Stimulated activated CD8-positive, alpha-beta memory T cell treated with anti-CD3 and anti-CD28 coated beads, Interleukin-7, amount 100 ng/mL, for 24 hours (primary cell): ENCODE results near the gene PLEKHA6.
"Not testable (repeated sequence)": the region's sequence is repeated elsewhere in the genome, so short reads cannot be mapped to it uniquely, and the experiment has no call there.

Source experiments
- DNase-seq: peaks from one replicate; pipeline ENCODE4 v3.0.0-alpha.2; 2020; ENCODE audit warnings: low read depth

Gene PLEKHA6

DNA sequence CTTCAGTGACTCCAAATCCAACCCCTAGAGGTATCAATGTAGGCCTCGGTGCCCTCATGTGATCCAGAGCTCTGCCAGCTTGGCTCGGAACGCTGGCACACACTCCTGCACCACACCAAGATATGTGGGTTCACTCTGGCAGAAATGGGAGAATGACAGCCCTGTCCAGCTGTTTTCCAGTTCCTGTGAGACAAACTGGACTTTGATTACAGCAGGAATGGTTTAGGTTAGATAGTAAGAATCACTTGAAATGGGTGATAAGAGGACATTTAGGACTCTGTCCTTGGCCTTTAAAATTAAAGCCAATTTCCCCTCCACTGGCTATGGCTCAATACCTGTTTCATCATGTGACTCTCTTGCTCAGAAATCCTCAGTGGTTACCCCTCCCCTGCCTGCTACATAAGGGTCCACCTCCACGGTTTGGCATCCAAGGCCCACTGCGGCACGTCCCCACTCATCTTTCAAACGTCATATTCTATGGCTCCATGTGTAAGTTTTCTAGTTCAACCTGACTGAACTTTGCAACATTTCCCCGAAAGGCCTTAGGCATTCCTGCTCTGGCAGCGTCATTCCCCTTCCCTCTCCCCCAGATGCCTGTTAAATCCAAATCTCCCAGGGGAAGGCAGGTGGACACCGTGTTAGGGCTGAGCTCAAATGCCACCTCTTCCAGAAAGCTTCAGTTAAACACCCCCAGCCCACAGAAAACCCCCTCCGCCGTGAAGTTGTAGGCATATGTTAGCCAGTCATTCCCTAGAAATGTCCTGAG lies 44.7 kb downstream of the PLEKHA6 start:
- no peak for DNase-seq

DNA sequence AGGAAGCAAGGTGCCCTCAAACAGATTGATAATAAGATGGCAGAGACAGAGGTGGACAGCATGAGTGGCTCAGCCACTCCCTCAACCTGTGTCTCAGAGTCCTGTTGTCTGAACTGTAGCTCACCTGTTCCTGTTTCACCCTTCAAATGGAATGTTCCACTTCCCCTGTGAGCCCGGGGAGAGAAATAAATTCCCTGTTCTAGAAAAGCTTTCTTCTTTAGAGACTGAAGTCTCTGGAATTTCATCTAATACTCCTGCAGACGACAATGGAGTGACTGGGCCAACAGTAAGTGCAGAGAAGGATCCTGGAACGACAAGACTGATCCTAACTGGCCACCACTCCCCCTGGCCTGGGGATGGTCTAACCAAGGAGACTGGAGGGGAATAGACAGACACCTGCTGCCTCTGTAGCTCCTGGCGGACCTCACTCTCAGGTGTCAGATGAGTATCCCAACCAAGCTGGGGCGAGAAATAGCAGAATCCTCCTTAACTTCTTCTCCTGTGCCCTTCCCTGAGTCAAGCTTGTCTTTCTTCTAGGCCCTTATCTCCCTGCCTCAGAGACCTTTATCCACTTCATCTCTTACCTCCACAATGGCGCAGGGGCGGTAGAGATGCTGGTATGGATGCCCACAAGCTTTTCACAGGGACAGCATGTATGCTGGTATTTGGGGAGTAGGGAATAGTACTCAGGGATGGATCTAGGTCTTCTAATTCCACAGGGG lies 45.4 kb downstream of the PLEKHA6 start:
- DNase-seq: no peak

DNA sequence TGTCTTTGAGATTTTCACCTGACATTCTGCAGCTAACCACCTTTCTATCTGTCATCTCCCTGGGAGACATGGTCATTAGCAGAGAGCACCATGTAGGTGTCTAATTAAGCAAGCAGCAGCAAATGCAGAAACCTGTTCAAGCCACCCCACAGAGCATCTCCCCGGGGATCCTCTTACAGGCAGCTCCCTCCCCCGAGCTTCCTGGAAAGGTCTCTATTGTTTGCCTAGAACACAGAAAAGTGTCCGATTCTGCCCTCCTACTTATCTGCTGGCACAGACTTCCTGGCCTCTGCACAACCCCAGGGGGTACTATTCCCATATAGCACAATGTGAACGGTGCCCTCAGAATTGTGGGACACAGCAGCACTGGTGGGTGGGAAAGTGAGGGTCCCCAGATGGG lies 46.1 kb downstream of the PLEKHA6 start:
- DNase-seq: no peak

DNA sequence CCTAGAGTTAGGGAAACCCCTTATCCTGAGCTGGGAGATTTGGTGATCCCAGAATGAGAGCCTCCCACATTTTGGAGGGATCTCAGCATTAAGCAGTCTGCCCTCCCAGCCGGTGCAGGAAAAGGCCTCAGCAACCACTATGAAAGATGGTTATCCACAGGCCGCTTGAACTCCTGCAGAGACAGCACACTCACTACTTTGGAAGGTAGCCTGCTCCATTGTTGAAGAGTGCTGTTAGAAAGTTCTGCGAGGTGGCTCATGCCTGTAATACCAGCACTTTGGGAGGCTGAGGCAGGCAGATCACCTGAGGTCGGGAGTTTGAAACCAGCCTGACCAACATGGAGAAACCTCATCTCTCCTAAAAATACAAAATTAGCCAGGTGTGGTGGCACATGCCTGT lies 48.8 kb downstream of the PLEKHA6 start:
- DNase-seq: not testable (repeated sequence)

DNA sequence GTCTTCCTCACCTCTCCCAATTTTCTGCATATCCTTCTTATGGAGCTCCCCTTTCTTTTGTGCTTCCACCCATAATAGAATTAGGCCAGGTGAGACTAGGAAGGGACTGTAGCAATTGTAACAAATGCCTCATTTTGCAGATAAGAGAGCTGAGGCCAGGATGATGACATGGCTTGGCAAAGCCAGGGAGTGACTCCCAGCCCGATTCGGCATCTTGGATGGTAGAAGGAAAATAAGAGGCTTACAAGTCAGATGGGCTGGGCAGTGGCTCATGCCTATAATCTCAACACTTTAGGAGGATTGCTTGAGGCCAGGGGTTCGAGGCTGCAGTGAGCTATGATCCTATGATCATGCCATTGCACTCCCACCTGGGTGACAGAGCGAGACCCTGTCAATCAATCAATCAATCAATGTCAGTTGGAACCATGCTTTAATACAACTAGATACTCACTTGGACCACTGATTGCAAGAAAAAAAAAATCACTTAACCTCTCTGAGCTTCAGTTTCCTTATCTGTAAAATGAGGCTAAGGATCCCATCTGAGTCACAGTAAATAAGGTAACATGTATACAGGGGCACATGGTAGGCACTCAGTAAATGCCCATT lies 51.6 kb downstream of the PLEKHA6 start:
- no peak for DNase-seq

DNA sequence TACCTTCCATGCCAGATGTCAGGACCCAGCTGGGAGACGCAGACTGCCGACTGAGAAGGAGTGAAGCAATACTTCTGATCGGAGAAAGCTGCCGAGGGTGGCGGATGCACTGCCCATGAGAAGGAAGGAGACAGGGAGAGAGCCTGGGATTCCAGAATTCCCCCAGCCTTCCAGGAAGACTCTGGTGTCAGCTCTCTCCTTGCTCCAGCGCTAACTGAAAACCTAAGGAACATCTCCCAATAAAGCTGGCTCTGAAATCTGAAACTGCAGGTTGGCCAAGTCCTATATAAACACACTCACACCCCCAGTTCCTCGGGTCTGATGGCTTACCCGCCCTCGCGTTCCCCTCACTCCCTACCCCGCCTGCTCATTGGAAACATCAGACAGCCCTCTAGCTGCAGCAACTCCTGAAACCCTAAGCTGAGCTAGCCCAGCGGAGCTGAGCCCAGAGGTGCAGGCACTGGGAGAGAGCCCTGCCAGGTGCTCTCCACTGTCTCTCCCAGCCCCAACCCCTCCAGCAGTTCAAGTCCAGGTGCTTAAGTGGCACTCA lies 52.3 kb downstream of the PLEKHA6 start:
- no peak for DNase-seq

DNA sequence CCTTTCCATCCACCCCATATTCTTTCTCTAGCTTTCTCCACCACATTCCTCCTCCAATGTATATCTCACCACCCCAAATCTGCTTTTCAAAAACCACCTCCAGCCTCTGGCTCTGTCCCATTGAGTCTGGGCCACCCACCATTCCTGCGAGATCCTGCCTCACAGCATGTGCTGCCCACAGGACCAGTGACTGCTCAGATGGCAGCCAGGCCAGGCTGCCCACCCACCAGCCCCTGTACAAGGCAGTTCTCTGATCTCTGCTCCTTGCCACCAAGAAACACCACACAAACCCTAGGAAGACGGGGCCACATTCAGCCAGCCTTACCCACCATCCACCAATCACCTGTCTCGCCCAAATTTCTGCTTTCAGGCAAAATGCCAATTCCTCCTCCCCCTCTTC lies 53.7 kb downstream of the PLEKHA6 start:
- DNase-seq: no peak

DNA sequence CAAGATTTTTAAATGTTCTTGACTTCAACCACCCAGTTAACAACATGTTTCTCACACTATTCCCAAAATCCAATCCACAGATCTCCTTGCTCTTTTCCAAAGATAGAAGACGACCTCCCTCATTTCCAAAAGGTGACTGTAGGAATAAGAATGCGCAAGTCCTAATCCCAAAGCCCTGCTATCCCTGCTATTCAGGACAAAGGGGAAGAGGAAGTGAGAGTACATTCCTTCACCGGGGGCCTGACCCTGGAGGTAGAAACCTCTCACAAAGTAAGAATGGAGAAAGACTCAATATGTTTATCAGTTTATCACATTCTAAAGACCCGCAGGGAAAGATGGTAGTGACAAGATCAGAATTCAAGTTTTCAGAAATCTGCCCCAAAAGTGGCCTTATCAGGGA lies 55.7 kb downstream of the PLEKHA6 start:
- no peak for DNase-seq

DNA sequence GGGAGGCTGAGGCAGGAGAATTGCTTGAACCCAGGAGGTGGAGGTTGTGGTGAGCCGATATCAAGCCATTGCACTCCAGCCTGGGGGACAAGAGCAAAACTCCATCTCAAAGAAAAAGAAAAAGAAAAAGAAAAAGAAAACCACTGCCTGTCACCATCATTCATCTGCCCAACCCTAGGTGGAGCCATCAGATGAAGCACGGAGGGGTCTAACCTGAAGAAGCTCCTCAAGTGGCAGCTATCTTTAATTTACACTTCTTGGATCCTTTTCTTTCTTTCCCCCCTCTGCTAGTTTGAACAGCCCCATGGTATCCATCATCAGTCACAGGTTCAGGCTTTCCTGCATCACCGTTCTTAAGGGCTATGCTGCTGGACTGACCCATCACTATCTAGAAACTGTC lies 57.0 kb downstream of the PLEKHA6 start:
- DNase-seq: no peak

DNA sequence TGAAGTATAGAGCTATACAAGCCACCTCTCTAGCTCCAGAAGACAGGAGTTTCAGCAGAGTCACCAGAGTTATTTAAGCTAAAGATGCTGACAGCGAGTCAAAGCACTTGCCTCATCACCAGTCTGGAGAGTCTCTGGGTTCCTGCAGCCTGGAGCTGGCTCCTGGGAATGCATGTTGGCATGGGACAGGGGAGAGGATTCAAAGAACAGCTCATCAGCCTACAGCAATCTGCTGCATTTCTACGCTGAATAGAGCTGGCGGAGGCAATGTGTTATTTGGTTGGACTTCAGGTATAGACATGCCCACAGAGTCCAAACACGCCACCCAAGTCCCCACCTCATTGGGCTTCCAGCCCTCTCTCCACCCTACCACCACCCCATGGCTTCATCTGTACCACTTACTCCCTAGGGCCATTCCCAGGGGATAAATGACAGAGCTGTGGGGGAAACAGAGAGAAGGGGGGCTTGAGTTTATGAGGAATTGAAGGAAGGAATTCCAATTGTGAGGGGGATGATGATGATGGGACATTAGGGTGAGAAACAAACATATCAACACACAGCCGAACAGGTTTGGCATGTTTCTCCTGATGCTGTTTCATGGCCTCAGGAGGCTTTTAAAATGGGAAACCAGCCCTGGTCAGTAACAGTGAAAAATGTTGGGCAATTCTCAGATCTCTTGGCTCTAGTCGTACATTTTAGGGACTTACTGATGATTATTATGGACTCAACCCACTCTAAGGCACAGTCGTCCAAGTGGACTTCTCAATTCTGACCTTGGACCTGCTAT lies 58.4 kb downstream of the PLEKHA6 start:
- no peak for DNase-seq

DNA sequence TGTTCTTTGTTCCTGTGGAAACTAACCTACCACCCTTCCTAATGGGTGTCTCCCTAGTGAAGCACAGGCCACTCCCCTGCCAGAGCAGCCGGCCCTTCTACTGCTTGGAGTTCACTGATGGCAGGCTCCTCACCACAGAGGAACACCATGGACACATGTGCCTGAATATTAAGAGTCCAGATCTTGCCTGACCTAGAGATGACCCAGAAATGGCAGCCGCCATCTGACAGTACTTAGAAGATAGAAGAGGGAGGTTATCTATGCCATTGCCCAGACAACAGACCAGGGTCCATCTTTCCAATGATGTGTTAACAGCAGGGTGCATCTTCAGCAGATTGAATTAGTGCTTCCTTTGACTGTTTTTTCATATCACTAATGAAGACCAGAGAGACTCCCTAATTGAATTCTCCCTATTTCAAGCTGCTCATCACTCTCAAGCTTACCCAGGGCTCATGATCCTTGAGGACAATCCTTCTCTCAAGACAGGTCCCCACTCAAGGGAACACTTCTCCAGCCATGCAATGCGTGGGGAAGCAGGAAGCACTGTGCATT lies 59.8 kb downstream of the PLEKHA6 start:
- no peak for DNase-seq

DNA sequence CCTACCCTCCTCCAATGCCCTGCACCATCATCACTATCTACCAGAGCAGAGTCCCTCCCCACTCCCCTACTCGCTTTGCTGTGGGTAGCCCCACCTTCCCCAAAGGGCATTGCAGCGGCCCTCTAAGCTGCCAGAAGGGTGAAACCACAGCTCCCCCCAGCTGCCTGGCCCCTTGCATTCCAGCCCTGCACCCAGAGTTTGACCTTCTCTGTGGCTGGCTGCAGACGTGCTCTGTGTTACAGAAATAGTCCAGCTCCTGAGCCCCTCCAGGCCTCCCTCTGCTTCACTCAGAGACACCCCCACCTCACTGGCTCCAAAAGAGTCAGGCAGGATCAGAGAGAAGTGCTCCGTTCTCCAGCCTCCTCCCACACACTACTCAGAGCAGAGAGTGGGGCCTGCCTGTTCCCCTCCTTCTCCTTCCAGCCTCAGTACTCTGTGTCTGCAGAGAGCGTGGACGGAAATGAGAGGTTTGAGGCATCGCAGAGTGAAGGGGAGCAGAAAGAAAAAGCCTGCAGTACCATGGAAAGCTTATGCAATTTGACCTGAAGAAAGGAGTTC lies 63.2 kb downstream of the PLEKHA6 start:
- DNase-seq: no peak

DNA sequence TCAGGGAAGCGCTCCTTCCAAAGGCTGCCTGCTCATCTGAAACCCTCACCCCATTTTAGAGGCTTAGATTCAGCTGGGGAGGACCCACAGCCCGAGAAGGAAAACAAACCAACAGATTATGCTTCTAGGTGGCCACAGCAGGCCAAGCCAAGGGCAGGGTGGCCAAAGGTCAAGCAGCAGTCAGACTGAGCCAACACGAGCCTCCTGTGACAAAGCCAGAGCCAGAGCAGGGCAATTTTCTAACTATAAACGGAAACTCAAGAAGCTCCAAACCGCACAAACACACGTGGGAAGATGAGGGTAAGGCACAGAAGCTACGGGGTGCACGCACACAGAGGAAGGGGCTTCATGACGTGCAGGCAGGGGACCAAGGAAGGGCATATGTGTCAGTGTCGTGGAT lies 64.1 kb downstream of the PLEKHA6 start:
- DNase-seq: no peak

DNA sequence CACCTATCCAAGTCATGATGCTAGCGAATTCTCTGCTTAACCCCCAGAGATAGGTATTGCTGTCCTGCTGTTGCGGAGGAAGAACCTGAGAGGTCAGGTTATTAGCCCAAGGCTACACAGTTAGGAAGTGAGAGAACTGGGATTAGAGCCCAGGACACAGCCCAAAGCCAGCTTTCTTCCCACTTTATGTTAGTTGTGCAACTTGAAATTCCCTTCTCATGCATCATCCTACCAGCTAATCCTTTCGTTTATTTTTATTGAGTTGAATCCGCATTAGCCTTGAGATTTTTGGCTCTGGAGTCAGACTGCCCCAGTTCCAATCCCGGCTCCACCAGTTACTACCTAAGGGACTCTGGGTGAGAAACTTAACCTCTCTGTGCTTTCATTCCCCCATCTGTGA lies 65.4 kb downstream of the PLEKHA6 start:
- no peak for DNase-seq

DNA sequence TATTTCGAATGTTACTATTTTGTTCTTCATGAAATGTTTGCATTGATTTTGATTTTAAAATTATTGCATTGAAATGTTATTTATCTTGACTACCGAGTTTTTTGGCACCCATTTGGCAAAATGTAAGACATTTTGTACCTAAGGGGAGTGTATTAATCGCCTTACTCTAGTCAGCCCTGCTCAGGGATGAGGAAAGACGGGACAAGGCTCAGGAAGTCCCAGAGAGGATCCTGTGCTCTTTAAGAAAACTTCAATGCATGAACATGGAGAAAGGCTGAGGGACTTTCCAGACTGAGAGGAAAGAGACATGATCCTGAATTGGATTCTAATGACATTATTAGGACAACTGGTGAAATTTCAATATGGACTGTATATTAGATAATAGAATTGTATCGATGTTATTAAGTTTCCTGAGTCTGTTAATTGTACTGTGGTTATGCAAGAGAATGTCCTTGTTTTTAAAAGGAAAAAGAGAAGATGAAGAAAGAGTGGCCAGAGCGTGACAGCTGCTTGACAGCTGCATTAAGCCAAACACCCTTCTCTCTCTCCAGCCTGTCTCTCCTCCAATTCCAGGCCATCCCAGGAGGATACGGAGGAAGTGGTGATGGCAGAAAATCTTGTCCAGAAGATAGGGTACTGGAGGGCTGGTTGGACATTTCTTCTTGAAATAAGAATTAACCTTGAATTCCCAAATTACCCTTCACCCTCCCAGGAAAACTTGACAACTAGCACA lies 66.0 kb downstream of the PLEKHA6 start:
- DNase-seq: no peak

DNA sequence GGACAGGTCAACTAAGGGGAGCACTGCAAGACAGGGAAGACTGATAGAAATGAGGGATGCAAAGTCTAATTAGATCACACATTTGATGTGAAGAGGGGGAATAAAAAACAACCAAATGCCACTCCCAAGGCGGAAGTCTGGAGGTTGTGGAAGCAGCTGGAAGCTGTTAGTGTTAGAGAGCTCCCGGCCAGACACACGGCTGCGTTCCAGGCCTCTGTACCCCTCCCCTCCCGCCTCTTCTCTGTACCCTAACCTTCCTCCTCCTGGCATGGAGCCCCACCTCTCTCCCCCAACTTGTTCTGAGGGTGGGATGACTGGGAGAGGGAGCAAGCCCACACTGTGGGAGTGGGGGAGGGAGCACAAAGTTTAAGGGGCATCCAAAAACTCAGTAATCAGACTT lies 67.0 kb downstream of the PLEKHA6 start:
- DNase-seq: no peak

DNA sequence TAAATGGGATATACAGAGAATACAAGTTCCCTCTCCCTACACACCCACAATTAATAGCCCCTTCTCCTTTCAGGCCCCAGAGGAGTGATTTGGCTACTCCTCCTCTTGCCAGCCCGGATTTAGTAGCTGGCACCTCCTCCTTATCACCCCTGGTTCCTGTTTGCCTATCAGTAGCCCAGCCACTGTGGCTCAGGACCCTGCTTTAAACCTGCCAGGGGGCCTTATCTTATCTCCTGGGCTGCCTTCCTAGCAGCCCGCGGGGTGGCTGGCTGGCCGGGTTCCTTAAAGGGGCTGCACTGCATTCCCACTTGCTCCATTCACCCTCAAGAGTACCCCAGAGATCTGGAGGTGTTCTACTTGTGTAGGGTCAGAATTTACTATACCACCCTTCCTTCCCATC lies 70.4 kb downstream of the PLEKHA6 start:
- DNase-seq: no peak

DNA sequence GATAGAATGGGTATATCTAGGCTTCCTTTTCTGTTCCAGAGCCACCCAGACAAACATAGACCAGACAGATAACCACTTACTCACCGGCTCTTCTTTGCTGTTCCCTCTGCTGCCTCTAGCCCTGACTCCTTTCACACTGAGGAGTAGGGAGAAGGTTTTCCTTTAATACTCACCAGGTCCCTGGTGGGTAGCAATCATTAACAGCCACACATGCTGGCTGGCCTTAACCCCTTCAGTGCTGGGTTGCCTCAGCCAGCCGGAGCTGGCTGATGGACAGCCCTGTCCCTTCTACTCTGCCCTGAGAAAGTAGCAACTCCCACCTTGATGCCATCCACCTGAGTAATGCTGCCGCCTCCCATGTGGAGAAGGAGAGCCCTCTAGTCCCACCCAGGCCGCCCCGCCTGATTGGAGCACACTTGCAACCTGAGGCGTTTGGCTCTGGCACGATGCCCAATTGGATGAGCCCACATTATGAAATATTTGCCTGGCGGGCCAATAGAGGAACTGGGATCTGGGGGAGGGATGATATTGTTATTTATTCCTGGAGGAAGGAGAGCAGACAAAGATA lies 71.6 kb downstream of the PLEKHA6 start:
- DNase-seq: no peak

DNA sequence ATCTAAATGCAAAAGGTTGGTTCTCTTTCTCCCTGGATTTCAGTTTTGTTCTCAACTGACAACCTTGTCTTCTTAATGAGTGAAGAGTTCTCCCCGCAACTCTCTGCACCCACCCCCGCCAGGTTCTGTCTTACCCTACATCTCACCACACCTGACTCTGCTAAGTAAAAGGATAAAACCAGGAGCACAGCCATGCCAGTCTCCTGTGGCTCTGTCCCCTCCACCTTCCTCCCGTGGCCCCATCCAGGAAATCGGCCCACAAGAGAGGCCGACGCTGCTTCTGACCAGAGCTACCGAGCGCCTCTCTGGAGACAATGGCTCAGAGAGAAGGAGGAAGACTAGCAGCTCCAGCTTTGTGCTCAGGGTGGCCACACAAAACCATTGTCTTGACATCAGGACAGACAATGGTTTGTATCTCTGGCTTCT lies 72.2 kb downstream of the PLEKHA6 start:
- DNase-seq: no peak

DNA sequence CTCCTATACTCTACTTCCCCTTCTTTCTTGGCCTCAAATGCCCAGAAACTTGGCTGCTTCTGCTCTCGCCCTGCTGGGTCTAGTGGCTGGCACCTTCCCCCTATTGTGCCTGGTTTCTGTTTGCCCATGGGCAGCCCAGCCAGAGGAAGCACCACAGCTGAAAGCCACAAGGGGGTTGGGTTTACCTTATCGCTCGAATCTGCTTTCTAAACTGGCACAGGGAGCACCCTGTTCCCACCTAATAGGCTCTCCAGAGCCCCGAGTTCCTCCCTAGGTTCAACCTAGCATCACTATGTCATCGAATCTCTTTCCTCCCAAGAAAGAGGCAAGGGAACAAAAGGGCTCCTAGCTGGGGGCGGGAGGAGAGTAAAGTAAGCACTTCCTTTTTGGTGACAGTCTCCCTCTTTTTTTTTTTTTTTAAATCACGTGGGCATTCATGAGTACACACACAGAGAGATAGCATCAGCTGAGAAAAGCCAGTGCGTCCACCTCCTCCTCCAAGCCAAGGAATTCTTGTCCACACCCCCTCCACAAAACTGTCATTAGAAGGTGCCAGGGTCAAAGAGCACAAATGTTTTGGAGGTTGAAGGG lies 72.8 kb downstream of the PLEKHA6 start:
- DNase-seq: no peak
